ENCODE results near the gene BCAS1.
A peak's percentile ranks its signal among the peaks of the same experiment; 100 is the strongest.

The BCAS1 gene

GRCh38 chr20:53910351-53911002, 159.9 kb downstream of the BCAS1 start:
- TF ChIP-seq CTCF (IDR thresholded peaks at IDR 0.05; ENCODE audit: insufficient read depth, low read depth, low read length, missing control alignments) = no peak
- no peak overlapping the region for H3K4me3 ChIP-seq (ENCODE audit: low read length)
- no peak for DNase-seq (ENCODE audit: low read depth)

- no peak for TF ChIP-seq CTCF (IDR thresholded peaks at IDR 0.05; ENCODE audit: insufficient read depth, low read depth, low read length, missing control alignments)
- no peak overlapping the region for H3K4me3 ChIP-seq (ENCODE audit: low read length)
- DNase-seq (ENCODE audit: low read depth) = no peak
These were observed 162.2 kb downstream of the BCAS1 start for GRCh38 chr20:53907968-53908751.

- H3K4me3 ChIP-seq (ENCODE audit: low read length) = no peak overlapping the region
- TF ChIP-seq CTCF (IDR thresholded peaks at IDR 0.05; ENCODE audit: insufficient read depth, low read depth, low read length, missing control alignments) = no peak
- DNase-seq (ENCODE audit: low read depth) = no peak
These were observed 164.6 kb downstream of the BCAS1 start for GRCh38 chr20:53905820-53906191.

GRCh38 chr20:53905019-53905819, 165.2 kb downstream of the BCAS1 start:
- H3K4me3 ChIP-seq (ENCODE audit: low read length) = no peak overlapping the region
- no peak for TF ChIP-seq CTCF (IDR thresholded peaks at IDR 0.05; ENCODE audit: insufficient read depth, low read depth, low read length, missing control alignments)
- no peak for DNase-seq (ENCODE audit: low read depth)

- no peak overlapping the region for H3K4me3 ChIP-seq (ENCODE audit: low read length)
These were observed 166.1 kb downstream of the BCAS1 start for GRCh38 chr20:53904261-53904660.

GRCh38 chr20:53903652-53903987, 166.8 kb downstream of the BCAS1 start:
- peak; percentile 96 for DNase-seq (ENCODE audit: low read depth)
- H3K4me3 ChIP-seq (ENCODE audit: low read length) = no peak overlapping the region
- no peak for TF ChIP-seq CTCF (IDR thresholded peaks at IDR 0.05; ENCODE audit: insufficient read depth, low read depth, low read length, missing control alignments)

More at GRCh38 chr20:53904261-53904660, 166.1 kb downstream of the BCAS1 start:
- no peak for TF ChIP-seq CTCF (IDR thresholded peaks at IDR 0.05; ENCODE audit: insufficient read depth, low read depth, low read length, missing control alignments)
- DNase-seq (ENCODE audit: low read depth) = no peak
